Tibial nerve (tissue), 4 donors: ENCODE results near the gene FAM234B. TPM values are rescaled to one million over a fixed set of nuclear protein-coding genes. Genes with fewer than 3 reads are reported as not detected.
"Not testable (repeated sequence)": the region's sequence is repeated elsewhere in the genome, so short reads cannot be mapped to it uniquely, and the experiment has no call there.

Experiments used
- DNase-seq, 2 donors: peaks; one replicate each; pipeline ENCODE4 v3.0.0-alpha.2; 2019; ENCODE audit warnings: low spot score in 2 of 2
- H3K27ac ChIP-seq, 4 donors: fragments of 200-600 bp; sonication (generic) in 3 of 4; one replicate each; pipeline ENCODE4 v1.5.1; 2017 to 2019; ENCODE audit warnings: mild to moderate bottlenecking in 1 of 4
- H3K27me3 ChIP-seq, 2 donors: fragments of 200-600 bp; sonication (generic) in 1 of 2; one replicate each; pipeline versions ENCODE4 v1.5.1 to v1.6.0; 2017 to 2019
- H3K36me3 ChIP-seq, 3 donors: fragments of 200-600 bp; sonication (generic); one replicate each; pipeline ENCODE4 v1.5.1; 2018 to 2019
- H3K4me1 ChIP-seq, 4 donors: fragments of 200-600 bp; sonication (generic) in 3 of 4; one replicate each; pipeline ENCODE4 v1.5.1; 2017 to 2019
- H3K4me3 ChIP-seq, 4 donors: fragments of 200-600 bp; sonication (generic) in 3 of 4; one replicate each; pipeline ENCODE4 v1.5.1; 2017 to 2019; ENCODE audit warnings: mild to moderate bottlenecking in 1 of 4, moderate library complexity in 1 of 4
- H3K9me3 ChIP-seq, 4 donors: fragments of 200-600 bp; sonication (generic) in 3 of 4; one replicate each; pipeline ENCODE4 v1.5.1; 2017 to 2019
- CTCF ChIP-seq, 5 experiments: fragments of 200-600 bp in 3 of 5; fragments of 450-650 bp in 2 of 5; sonication (generic) in 3 of 5; IDR thresholded peaks; one replicate each; pipeline ENCODE4 v1.5.1; 2016 to 2019; ENCODE audit warnings: antibody characterized with exemption in 5 of 5, mild to moderate bottlenecking in 3 of 5, moderate library complexity in 2 of 5
- EP300 ChIP-seq, 2 donors: sonication (generic); formaldehyde crosslinking; IDR thresholded peaks; one replicate each; pipeline ENCODE4 v1.6.1; 2017; ENCODE audit warnings: antibody characterized with exemption in 2 of 2, mild to moderate bottlenecking in 1 of 2
- POLR2A ChIP-seq, 2 donors: fragments of 450-650 bp; IDR thresholded peaks; one replicate each; pipeline ENCODE4 v1.6.1; 2017; ENCODE audit warnings: antibody characterized with exemption in 2 of 2, mild to moderate bottlenecking in 2 of 2, moderate library complexity in 2 of 2
- WGBS, 2 donors: methylation state at CpG; one replicate each; pipeline ENCODE4 v1.1.5; 2018; 5-methylcytosine and 5-hydroxymethylcytosine counted together
- total RNA-seq, 4 donors: library from RNA; depleted of rRNA; stranded (reverse); fragments of >200 nt; gene quantifications; one replicate each; pipeline ENCODE4 v1.1.0, GENCODE V29; 2016

FAM234B gene
- total RNA-seq, 4 donors from 2014 or later: 2.0 to 12.6 (median 8.4) TPM

- 71 to 81% methylated on average over 4 of the region's 4 CpGs for WGBS, 2 donors
- Histone ChIP-seq H3K9me3 (no peaks in the 10 kb centered on the region), H3K27ac (no peak overlapping the region), H3K27me3 (no peaks in the 10 kb centered on the region), H3K4me1 (peaks cover 0 to 21% (median 0%) of the 10 kb centered on the region in 4 donors), H3K36me3 (no peaks in the 10 kb centered on the region), H3K4me3 (no peak overlapping the region)
- DNase-seq: no peak
- no peak for TF ChIP-seq POLR2A (IDR thresholded peaks at IDR 0.05)
- no peak for TF ChIP-seq CTCF (IDR thresholded peaks at IDR 0.05)
- TF ChIP-seq EP300 (IDR thresholded peaks at IDR 0.05): no peak
These were observed 15.2 kb upstream of the FAM234B start for GRCh38 chr12:13028825-13029570.

- 65 to 69% methylated on average over 9 of the region's 9 CpGs for WGBS, 2 donors
These were observed 13.5 kb upstream of the FAM234B start for GRCh38 chr12:13030541-13031291.

GRCh38 chr12:13032164-13032563 is 12.0 kb upstream of the FAM234B start:
- peaks cover 0 to 11% (median 0%) of the 10 kb centered on the region in 4 donors for H3K4me1 ChIP-seq
- no peaks in the 10 kb centered on the region for H3K9me3 ChIP-seq
- no peak for DNase-seq
- WGBS, 2 donors: 98 to 99% methylated on average over 2 of the region's 2 CpGs
- no peaks in the 10 kb centered on the region for H3K36me3 ChIP-seq
- no peak overlapping the region for H3K4me3 ChIP-seq
- no peak overlapping the region for H3K27ac ChIP-seq
- TF ChIP-seq EP300 (IDR thresholded peaks at IDR 0.05): no peak
- no peak for TF ChIP-seq CTCF (IDR thresholded peaks at IDR 0.05)
- TF ChIP-seq POLR2A (IDR thresholded peaks at IDR 0.05): no peak
- H3K27me3 ChIP-seq: no peaks in the 10 kb centered on the region

More at GRCh38 chr12:13030541-13031291, 13.5 kb upstream of the FAM234B start:
- TF ChIP-seq POLR2A (IDR thresholded peaks at IDR 0.05) (no peak), EP300 (IDR thresholded peaks at IDR 0.05) (no peak), CTCF (IDR thresholded peaks at IDR 0.05) (no peak)
- no peaks in the 10 kb centered on the region for H3K27me3 ChIP-seq
- H3K4me1 ChIP-seq: peaks cover 0 to 19% (median 0%) of the 10 kb centered on the region in 4 donors
- no peaks in the 10 kb centered on the region for H3K36me3 ChIP-seq
- no peak overlapping the region for H3K27ac ChIP-seq
- no peak for DNase-seq
- no peaks in the 10 kb centered on the region for H3K9me3 ChIP-seq
- H3K4me3 ChIP-seq: no peak overlapping the region

- peak overlapping the region in 2 of 4 donors; percentile 44 to 52 for H3K27ac ChIP-seq
- TF ChIP-seq EP300 (IDR thresholded peaks at IDR 0.05) (no peak), CTCF (IDR thresholded peaks at IDR 0.05) (no peak), POLR2A (IDR thresholded peaks at IDR 0.05) (no peak)
- DNase-seq: no peak
- no peaks in the 10 kb centered on the region for H3K27me3 ChIP-seq
- H3K4me3 ChIP-seq: no peak overlapping the region
- no peaks in the 10 kb centered on the region for H3K9me3 ChIP-seq
- H3K36me3 ChIP-seq: no peaks in the 10 kb centered on the region
- WGBS, 2 donors: 62 to 63% methylated on average over 5 of the region's 5 CpGs
- H3K4me1 ChIP-seq: peaks cover 0 to 13% (median 0%) of the 10 kb centered on the region in 4 donors
These were observed 10.7 kb upstream of the FAM234B start for GRCh38 chr12:13033476-13033875.

GRCh38 chr12:13035335-13035734 is 8.8 kb upstream of the FAM234B start:
- not testable (repeated sequence) for H3K9me3 ChIP-seq, H3K27ac ChIP-seq, H3K36me3 ChIP-seq, DNase-seq, H3K4me3 ChIP-seq, H3K27me3 ChIP-seq
- peaks cover 0 to 20% (median 0%) of the 10 kb centered on the region in 4 donors for H3K4me1 ChIP-seq
- WGBS, 2 donors: 92 to 93% methylated on average over 5 of the region's 5 CpGs
